Heart left ventricle (tissue), 13 donors: ENCODE results near the gene LARP1.

Source experiments
- CTCF ChIP-seq, 12 donors: fragments of 200-600 bp; sonication (generic) in 4 of 12; IDR thresholded peaks; one replicate each; pipeline versions ENCODE4 v1.5.0 to v1.8.0; 2018 to 2022; ENCODE audit warnings: antibody characterized with exemption in 12 of 12, mild to moderate bottlenecking in 5 of 12
- POLR2A ChIP-seq, 2 donors: fragments of 450-650 bp; IDR thresholded peaks; one replicate each; pipeline ENCODE4 v1.6.1; 2017; ENCODE audit warnings: antibody characterized with exemption in 2 of 2, mild to moderate bottlenecking in 2 of 2, moderate library complexity in 2 of 2
- donor health status: ischemic (EF 13 %, LVEDD 7.1; RV severe dilation, severe dysfunction).
- donor health status: DM: no; HTN: yes; CAD: no.
- donor health status: DM: no; HTN: no; CAD: no.
- donor health status: ischemic (EF 25% LVEDD 6.9; RV normal size, moderate dysfunction).
- donor health status: ischemic (EF 25% LVEDD 5.7; RV mildly dilated, moderate dysfunction).
- donor health status: ischemic (EF 35%, LVEDD 5.7; RV mildly dilated, moderate dysfunction).
- donor health status: nonischemic (EF 11% LVEDD 7.7; RV severe dilation, severe dysfunction).
- donor health status: DM: yes; HTN: yes; CAD: no.
- donor health status: PGD.
- donor health status: ischemic (EF 29% LVEDD 5.4; RV normal size, mild dysfunction).
- donor health status: nonischemic (EF 23%, LVEDD 6.1; RV moderate dilation, normal function).

GRCh38 chr5:154858972-154859871 lies 104.0 kb downstream of the LARP1 start:
- TF ChIP-seq CTCF (IDR thresholded peaks at IDR 0.05) = no peak
- no peak for TF ChIP-seq POLR2A (IDR thresholded peaks at IDR 0.05)
